IMR-90 (cell line): Measurements from ENCODE around the gene TMEM62. TPM values are rescaled to one million over a fixed set of nuclear protein-coding genes. Genes with fewer than 3 reads are reported as not detected.

Experiments
- ATAC-seq: fragments of 200-7000 bp; cut with Tn5 transposase; 2 replicates; pipeline ENCODE4 v1.9.1; 2020; ENCODE audit warnings: low read depth, mild to moderate bottlenecking, moderate library complexity
- BruUV-seq: library from RNA; stranded (reverse); fragments of 400-500 nt; replicated peaks from 2 replicates; lab custom pipeline; 2021; lab: Mats Ljungman, UMichigan
- CTCF ChIA-PET: fragments of 300-600 bp; formaldehyde crosslinking; extraction: SDS; loops from one replicate; lab custom pipeline; 2021; ENCODE audit warnings: antibody characterized with exemption; lab: Yijun Ruan, JAX
- POLR2A ChIA-PET: fragments of 300-600 bp; sonication (Branson Sonifier 250); formaldehyde crosslinking; loops from one replicate; lab custom pipeline; 2022; ENCODE audit warnings: antibody characterized with exemption; ENCODE audit not compliant: unreplicated experiment; lab: Charles Lee
- DNase-seq: peaks from one replicate; pipeline ENCODE4 v3.0.0; 2013
- H2AFZ ChIP-seq: replicated peaks from 2 replicates; pipeline ENCODE3; 2013; ENCODE audit warnings: low read length, mild to moderate bottlenecking; ENCODE audit not compliant: poor library complexity
- H2AK5ac ChIP-seq: 2 replicates; pipeline ENCODE4 v1.6.1; 2013; ENCODE audit warnings: low read depth, low read length, inconsistent platforms
- H2AK9ac ChIP-seq: replicated peaks from 2 replicates; pipeline ENCODE3; 2013; ENCODE audit warnings: mild to moderate bottlenecking, low read depth, low read length, moderate library complexity; ENCODE audit not compliant: poor library complexity
- H2BK120ac ChIP-seq: 2 replicates; pipeline ENCODE4 v1.6.1; 2013; ENCODE audit warnings: low read depth, low read length, inconsistent platforms
- H2BK15ac ChIP-seq: 3 replicates; pipeline ENCODE4 v1.6.1; 2013; ENCODE audit warnings: low read depth, low read length, inconsistent platforms
- H2BK20ac ChIP-seq: 2 replicates; pipeline ENCODE4 v1.6.1; 2013; ENCODE audit warnings: low read depth, mild to moderate bottlenecking, inconsistent platforms, low read length, moderate library complexity
- H2BK5ac ChIP-seq: 2 replicates; pipeline ENCODE4 v1.6.1; 2013; ENCODE audit warnings: mild to moderate bottlenecking, low read depth, low read length, inconsistent platforms; ENCODE audit not compliant: poor library complexity, severe bottlenecking
- H3K14ac ChIP-seq: replicated peaks from 2 replicates; pipeline ENCODE4 v1.6.1; 2013; ENCODE audit warnings: low read depth, low read length, inconsistent platforms
- H3K18ac ChIP-seq: 2 replicates; pipeline ENCODE4 v1.6.1; 2013; ENCODE audit warnings: low read depth, low read length, control low read depth
- H3K23ac ChIP-seq: 2 replicates; pipeline ENCODE4 v1.6.1; 2013; ENCODE audit warnings: low read depth, low read length, inconsistent platforms
- H3K27ac ChIP-seq: 2 replicates; pipeline ENCODE4 v1.5.1; 2013; ENCODE audit warnings: mild to moderate bottlenecking, control low read depth, low read length; ENCODE audit not compliant: insufficient read depth
- H3K27me3 ChIP-seq: 2 replicates; pipeline ENCODE4 v1.6.1; 2013; ENCODE audit warnings: low read length; ENCODE audit not compliant: control insufficient read depth, insufficient read depth
- H3K36me3 ChIP-seq: 2 replicates; pipeline ENCODE4 v1.6.1; 2013; ENCODE audit warnings: low read length, mixed read lengths; ENCODE audit not compliant: control insufficient read depth, insufficient read depth
- H3K4ac ChIP-seq: 2 replicates; pipeline ENCODE4 v1.6.1; 2013; ENCODE audit warnings: low read depth, low read length, inconsistent platforms
- H3K4me1 ChIP-seq: 2 replicates; pipeline ENCODE4 v1.6.1; 2013; ENCODE audit warnings: low read length, mixed read lengths; ENCODE audit not compliant: control insufficient read depth, insufficient read depth
- H3K4me2 ChIP-seq: 2 replicates; pipeline ENCODE4 v1.6.1; 2013; ENCODE audit warnings: low read depth, mild to moderate bottlenecking, control low read depth, low read length, moderate library complexity
- H3K4me3 ChIP-seq: 2 replicates; pipeline ENCODE4 v1.5.1; 2013; ENCODE audit warnings: low read depth, mild to moderate bottlenecking, control low read depth, low read length, moderate library complexity; ENCODE audit not compliant: insufficient read depth
- H3K56ac ChIP-seq: 2 replicates; pipeline ENCODE4 v1.6.1; 2013; ENCODE audit warnings: low read length, inconsistent platforms; ENCODE audit not compliant: insufficient read depth; ENCODE audit errors: extremely low read depth
- H3K79me1 ChIP-seq, 2 experiments: 2 replicates each; pipeline ENCODE4 v1.6.1; 2013; ENCODE audit warnings: low read length in 2 of 2, inconsistent platforms in 1 of 2, low read depth in 1 of 2
- H3K9ac ChIP-seq: 2 replicates; pipeline ENCODE4 v1.6.1; 2013; ENCODE audit warnings: low read depth, low read length, control low read depth
- H3K9me1 ChIP-seq: 2 replicates; pipeline ENCODE4 v1.6.1; 2013; ENCODE audit warnings: low read length, inconsistent platforms; ENCODE audit not compliant: insufficient read depth
- H3K9me3 ChIP-seq: 2 replicates; pipeline ENCODE4 v1.6.1; 2013; ENCODE audit warnings: low read length; ENCODE audit not compliant: control insufficient read depth, insufficient read depth
- H4K20me1 ChIP-seq: 2 replicates; pipeline ENCODE4 v1.6.1; 2013; ENCODE audit warnings: low read length, inconsistent platforms; ENCODE audit not compliant: insufficient read depth
- H4K5ac ChIP-seq: 2 replicates; pipeline ENCODE4 v1.6.1; 2013; ENCODE audit warnings: mild to moderate bottlenecking, low read depth, low read length, control low read depth
- H4K8ac ChIP-seq, 2 experiments: 2 replicates each; pipeline ENCODE4 v1.6.1; 2013; ENCODE audit warnings: low read depth in 2 of 2, low read length in 2 of 2, control low read depth in 1 of 2, inconsistent platforms in 1 of 2
- H4K91ac ChIP-seq: 2 replicates; pipeline ENCODE4 v1.6.1; 2013; ENCODE audit warnings: low read depth, low read length, inconsistent platforms; ENCODE audit not compliant: insufficient read depth
- BHLHE40 ChIP-seq: fragments of 150-350 bp; IDR thresholded peaks from 2 replicates; pipeline ENCODE4 v1.6.1; 2016; ENCODE audit warnings: mild to moderate bottlenecking, low read depth, low read length
- FOS ChIP-seq: fragments of 150-350 bp; IDR thresholded peaks from 2 replicates; pipeline ENCODE4 v1.6.1; 2016; ENCODE audit warnings: low read depth, low read length
- MAZ ChIP-seq: IDR thresholded peaks from 2 replicates; pipeline ENCODE4 v1.6.1; 2012; ENCODE audit warnings: low read depth, mild to moderate bottlenecking, low read length, improper control_type of control experiment, moderate library complexity, borderline replicate concordance
- MXI1 ChIP-seq: IDR thresholded peaks from 2 replicates; pipeline ENCODE4 v1.6.1; 2012; ENCODE audit warnings: low read depth, mild to moderate bottlenecking, low read length, moderate library complexity, borderline replicate concordance
- NFE2L2 ChIP-seq: fragments of 150-350 bp; IDR thresholded peaks from 2 replicates; pipeline ENCODE4 v1.6.1; 2016; ENCODE audit warnings: low read depth, mild to moderate bottlenecking, low read length
- RAD21 ChIP-seq: IDR thresholded peaks from 2 replicates; pipeline ENCODE4 v1.6.1; 2012; ENCODE audit warnings: low read length, improper control_type of control experiment
- RFX5 ChIP-seq: IDR thresholded peaks from 2 replicates; pipeline ENCODE4 v1.8.0; 2012; ENCODE audit warnings: low read depth, mild to moderate bottlenecking, low read length, moderate library complexity
- WGBS, 2 experiments: methylation state at CpG; one replicate each; pipeline versions ENCODE4 v1.1.5 to v1.1.7; 2013; ENCODE audit warnings: missing lambda C conversion rate in 2 of 2; ENCODE audit not compliant: insufficient read length in 1 of 2; ENCODE audit errors: extremely low coverage in 2 of 2; 5-methylcytosine and 5-hydroxymethylcytosine counted together
- dilution Hi-C: fragments of 300-500 bp; cut with HindIII; formaldehyde crosslinking; loops from one replicate; pipeline ENCODE4 v1.14.3; 2018; ENCODE audit warnings: low sequenced_read_pairs; ENCODE audit not compliant: unreplicated experiment
- in situ Hi-C: fragments of 300-500 bp; cut with MboI; formaldehyde crosslinking; loops from 3 replicates; pipeline ENCODE4 v1.14.3; 2019; ENCODE audit warnings: low sequenced_read_pairs, inconsistent platforms, mixed read lengths
- intact Hi-C: fragments of 100-400 bp; cut with micrococcal nuclease; formaldehyde crosslinking; loops from 2 replicates; pipeline ENCODE4 v1.10.0; 2022
- polyA plus RNA-seq, 3 experiments: library from polyadenylated mRNA; depleted of rRNA; stranded (reverse); fragments of >200 nt; gene quantifications; 2 replicates each; pipeline ENCODE4 v1.2.3, GENCODE V29; 2012; ENCODE audit warnings: low replicate concordance in 1 of 3
- total RNA-seq: library from RNA; depleted of rRNA; stranded (reverse); fragments of >200 nt; gene quantifications from 2 replicates; pipeline ENCODE4 v1.2.3, GENCODE V29; 2012
- TF ChIP-seq, protein P1 (sequence below): fragments of 150-350 bp; IDR thresholded peaks from 2 replicates; pipeline ENCODE4 v1.6.1; 2016; ENCODE audit warnings: low read depth, mild to moderate bottlenecking, low read length, moderate library complexity, borderline replicate concordance
- TF ChIP-seq, protein P2 (sequence below): conservative IDR thresholded peaks from 2 replicates; pipeline ENCODE4 v1.5.1; 2012; ENCODE audit warnings: mild to moderate bottlenecking, low read depth, low read length, improper control_type of control experiment

Gene TMEM62
- total and polyA plus RNA-seq, 2 of the 4 experiments (the other 2 are of a cell fraction), result 3.7 to 5.6 TPM

DNA sequence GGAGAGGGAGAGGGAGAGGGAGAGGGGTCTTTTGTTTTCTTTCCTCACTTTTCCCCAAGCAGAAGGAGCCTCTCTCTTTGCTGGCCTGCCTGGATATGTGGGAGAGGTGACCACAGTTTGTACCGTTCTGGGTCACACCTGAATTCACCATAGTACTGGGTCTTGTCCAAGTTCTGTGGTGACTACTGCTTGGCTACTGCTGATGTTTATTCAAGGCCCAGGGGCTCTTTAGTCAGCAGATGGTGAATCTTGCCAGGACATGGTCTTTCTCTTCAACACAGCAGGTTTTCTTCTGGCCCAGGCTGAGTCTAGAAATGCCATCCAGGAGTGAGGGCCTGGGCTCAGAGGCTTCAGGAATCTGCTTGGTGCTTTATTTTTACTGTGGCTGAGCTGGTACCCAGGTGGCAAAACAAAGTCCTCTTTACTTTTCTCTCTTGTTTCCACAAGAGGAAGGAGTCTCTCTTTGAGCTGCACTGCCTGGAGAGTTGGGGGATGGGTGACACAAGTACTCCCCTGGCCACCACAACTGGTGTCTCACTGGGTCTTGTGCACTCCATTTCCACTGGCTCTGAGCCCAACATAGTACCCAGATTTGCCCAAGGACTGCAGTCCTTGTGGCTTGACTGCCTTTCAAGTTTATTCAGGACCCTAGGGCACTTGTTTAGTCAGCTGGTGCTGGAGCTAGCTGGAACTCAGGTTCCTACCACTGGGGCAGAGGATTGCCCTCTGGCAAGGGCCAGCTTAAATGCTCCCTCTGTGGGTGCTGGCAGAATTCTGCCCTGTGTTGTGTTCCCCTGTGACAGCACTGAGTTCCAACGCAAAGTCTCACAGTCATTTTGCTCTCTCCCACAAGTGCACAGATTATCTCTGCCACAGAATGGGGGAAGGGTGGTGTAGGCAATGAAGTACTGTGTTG lies 35.1 kb downstream of the TMEM62 start:
- H2BK5ac ChIP-seq, result peak overlapping the region; percentile 0
- H3K56ac ChIP-seq, result no peak overlapping the region
- ATAC-seq (peak; percentile 75), DNase-seq (peak; percentile 81)
- TF ChIP-seq FOS (no peak), BHLHE40 (no peak), MAZ (no peak), RFX5 (no peak), RAD21 (no peak), NFE2L2 (no peak), MXI1 (no peak)
- TF ChIP-seq, protein P1, sequence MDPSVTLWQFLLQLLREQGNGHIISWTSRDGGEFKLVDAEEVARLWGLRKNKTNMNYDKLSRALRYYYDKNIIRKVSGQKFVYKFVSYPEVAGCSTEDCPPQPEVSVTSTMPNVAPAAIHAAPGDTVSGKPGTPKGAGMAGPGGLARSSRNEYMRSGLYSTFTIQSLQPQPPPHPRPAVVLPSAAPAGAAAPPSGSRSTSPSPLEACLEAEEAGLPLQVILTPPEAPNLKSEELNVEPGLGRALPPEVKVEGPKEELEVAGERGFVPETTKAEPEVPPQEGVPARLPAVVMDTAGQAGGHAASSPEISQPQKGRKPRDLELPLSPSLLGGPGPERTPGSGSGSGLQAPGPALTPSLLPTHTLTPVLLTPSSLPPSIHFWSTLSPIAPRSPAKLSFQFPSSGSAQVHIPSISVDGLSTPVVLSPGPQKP, result no peak
- TF ChIP-seq, protein P2, sequence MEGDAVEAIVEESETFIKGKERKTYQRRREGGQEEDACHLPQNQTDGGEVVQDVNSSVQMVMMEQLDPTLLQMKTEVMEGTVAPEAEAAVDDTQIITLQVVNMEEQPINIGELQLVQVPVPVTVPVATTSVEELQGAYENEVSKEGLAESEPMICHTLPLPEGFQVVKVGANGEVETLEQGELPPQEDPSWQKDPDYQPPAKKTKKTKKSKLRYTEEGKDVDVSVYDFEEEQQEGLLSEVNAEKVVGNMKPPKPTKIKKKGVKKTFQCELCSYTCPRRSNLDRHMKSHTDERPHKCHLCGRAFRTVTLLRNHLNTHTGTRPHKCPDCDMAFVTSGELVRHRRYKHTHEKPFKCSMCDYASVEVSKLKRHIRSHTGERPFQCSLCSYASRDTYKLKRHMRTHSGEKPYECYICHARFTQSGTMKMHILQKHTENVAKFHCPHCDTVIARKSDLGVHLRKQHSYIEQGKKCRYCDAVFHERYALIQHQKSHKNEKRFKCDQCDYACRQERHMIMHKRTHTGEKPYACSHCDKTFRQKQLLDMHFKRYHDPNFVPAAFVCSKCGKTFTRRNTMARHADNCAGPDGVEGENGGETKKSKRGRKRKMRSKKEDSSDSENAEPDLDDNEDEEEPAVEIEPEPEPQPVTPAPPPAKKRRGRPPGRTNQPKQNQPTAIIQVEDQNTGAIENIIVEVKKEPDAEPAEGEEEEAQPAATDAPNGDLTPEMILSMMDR, result no peak
- peak overlapping the region; percentile 52 for H2AFZ ChIP-seq
- no peak overlapping the region for H2BK15ac ChIP-seq
- no peaks in the 10 kb centered on the region for H3K9me3 ChIP-seq
- no peak overlapping the region for H3K4me3 ChIP-seq
- no peak overlapping the region for H4K91ac ChIP-seq
- H4K20me1 ChIP-seq, result no peaks in the 10 kb centered on the region
- H2AK5ac ChIP-seq, result peak overlapping the region; percentile 37; the same call in 1 of the 2 replicates
- no peak overlapping the region for H3K27ac ChIP-seq
- no CpG with 5 or more reads among the region's 2 CpGs for WGBS, 2 experiments
- H3K18ac ChIP-seq, result no peak overlapping the region
- no peak overlapping the region for H4K5ac ChIP-seq
- H3K9me1 ChIP-seq, result peaks cover 7% of the 10 kb centered on the region
- H2BK20ac ChIP-seq, result peak overlapping the region; percentile 27; the same call in 1 of the 2 replicates
- CTCF ChIA-PET, result no interaction called here
- no peak overlapping the region for H3K9ac ChIP-seq
- 0 out of 4 replicates have a peak, but pooled peaks cover 0 to 3% of the 10 kb centered on the region in 2 experiments for H3K79me1 ChIP-seq
- POLR2A ChIA-PET, result no interaction called here
- dilution Hi-C loops, result no loop called here
- H3K36me3 ChIP-seq, result peaks cover 1% of the 10 kb centered on the region; the same call in 1 of the 2 replicates
- no peak overlapping the region for H3K4me2 ChIP-seq
- intact Hi-C loops, result no loop called here
- BruUV-seq, result no TSS peak
- 0 out of 2 replicates have a peak overlapping the region, but pooled peaks have one; percentile 4 for H3K4ac ChIP-seq
- H4K8ac ChIP-seq, result peak overlapping the region in 1 of 2 experiments; percentile 19; a peak in 1 of 4 replicates
- in situ Hi-C loops, result no loop called here
- H3K14ac ChIP-seq, result no peak overlapping the region
- H3K27me3 ChIP-seq, result no peaks in the 10 kb centered on the region
- H2AK9ac ChIP-seq, result peak overlapping the region; percentile 44
- H3K23ac ChIP-seq, result no peak overlapping the region
- H2BK120ac ChIP-seq, result no peak overlapping the region; the same call in 1 of the 2 replicates
- peaks cover 6% of the 10 kb centered on the region for H3K4me1 ChIP-seq
